Globus pallidus (tissue), 1 donor: ENCODE measurements around the gene DUS2.

Experiments used
- DNase-seq: peaks from one replicate; pipeline ENCODE4 v3.0.0-alpha.2; 2015; ENCODE audit warnings: low spot score

The DUS2 gene

DNA sequence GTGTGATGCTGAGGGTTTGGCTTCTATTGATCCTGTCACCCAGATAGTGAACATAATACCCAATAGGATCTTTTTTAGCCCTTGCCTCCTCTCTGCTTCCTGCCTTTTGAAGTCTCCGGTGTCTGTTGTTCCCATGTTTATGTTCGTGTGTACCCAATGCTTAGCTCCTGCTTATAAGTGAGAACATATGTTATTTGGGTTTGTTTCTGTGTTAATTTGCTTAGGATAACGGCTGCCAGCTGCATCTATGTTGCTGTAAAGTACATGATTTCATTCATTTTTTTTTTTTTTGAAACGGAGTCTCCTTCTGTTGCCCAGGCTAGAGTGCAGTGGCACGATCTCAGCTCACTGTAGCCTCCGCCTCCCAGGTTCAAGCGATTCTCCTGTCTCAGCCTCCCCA lies 23.0 kb downstream of the DUS2 start:
- no peak for DNase-seq

- no peak for DNase-seq
Observed at GRCh38 chr16:68047987-68048386, 24.9 kb downstream of the DUS2 start.

DNA sequence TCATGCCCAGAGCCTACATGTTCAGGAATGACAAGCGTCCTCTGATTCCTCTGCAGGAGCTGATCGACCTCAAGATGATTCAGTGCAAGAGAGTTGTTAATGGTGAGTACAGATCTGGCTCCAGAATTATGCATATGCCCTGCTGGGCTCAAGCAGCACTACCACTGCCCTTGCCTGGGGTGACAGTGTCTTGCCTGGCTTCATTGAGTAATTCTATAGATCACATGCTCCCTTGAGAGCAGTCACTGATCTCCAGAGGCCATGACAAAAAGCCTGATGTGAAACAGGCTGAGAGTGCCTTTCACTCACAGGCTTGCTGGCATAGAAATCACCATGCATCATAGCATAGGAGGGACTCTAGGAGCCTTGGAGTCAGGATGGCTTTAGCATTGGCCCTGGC lies 26.4 kb downstream of the DUS2 start:
- DNase-seq, result no peak

- DNase-seq, result no peak
Observed at GRCh38 chr16:68055395-68055794, 32.3 kb downstream of the DUS2 start.

- DNase-seq, result no peak
Observed at GRCh38 chr16:68059804-68060203, 36.7 kb downstream of the DUS2 start.

GRCh38 chr16:68061396-68061795 lies 38.3 kb downstream of the DUS2 start:
- no peak for DNase-seq

GRCh38 chr16:68062910-68063393 lies 39.9 kb downstream of the DUS2 start:
- DNase-seq, result no peak

- DNase-seq, result peak; percentile 61
Observed at GRCh38 chr16:68064791-68065365, 41.8 kb downstream of the DUS2 start.

DNA sequence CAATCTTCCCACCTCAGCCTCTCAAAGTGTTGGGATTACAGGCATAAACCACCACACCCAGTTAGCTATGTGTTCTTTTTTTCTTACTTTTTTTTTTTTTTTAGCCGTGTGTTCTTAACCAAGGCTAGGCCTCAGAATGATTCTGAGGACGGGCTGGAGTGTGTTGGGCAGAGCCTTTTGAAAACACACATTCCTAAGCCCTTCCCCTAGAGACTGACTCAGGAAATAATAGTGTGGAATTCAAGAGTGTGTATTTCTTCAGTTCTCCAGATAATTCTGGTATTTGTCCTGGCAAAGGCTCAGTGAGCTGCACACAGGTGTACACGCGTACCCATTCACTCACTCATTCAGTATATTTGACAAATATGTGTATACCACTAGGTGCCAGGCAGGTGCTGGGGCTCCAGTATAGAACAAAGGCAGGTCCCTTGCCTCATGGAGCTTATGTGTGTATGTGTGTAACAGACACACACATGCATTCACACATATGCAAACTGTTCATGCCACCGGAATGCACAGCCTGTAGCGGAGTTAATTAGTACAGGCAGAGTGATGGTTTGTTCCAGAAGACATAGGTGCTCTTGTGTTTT lies 42.7 kb downstream of the DUS2 start:
- DNase-seq, result no peak

DNA sequence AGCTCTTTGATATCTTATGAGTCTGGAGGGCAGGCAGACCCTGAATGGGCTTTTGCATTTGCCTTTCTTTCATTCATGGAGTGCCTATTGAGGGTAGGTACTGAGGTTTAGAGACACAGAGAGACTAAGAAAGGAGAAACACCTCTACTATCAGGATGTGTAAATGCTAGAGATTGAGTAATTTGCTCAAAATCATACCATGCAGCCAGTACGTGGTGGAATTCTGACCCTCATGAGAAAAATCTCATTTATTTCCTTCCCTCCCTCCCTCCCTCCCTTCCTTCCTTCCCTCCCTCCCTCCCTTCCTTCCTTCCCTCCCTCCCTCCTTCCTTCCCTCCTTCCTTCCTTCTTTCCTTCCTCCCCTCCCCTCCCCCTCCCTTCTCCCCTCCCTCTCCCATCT lies 43.7 kb downstream of the DUS2 start:
- DNase-seq, result no peak

- DNase-seq, result no peak
Observed at GRCh38 chr16:68068926-68069325, 45.8 kb downstream of the DUS2 start.

GRCh38 chr16:68069511-68070248 lies 46.6 kb downstream of the DUS2 start:
- no peak for DNase-seq

- DNase-seq, result no peak
Observed at GRCh38 chr16:68070249-68070730, 47.2 kb downstream of the DUS2 start.

- no peak for DNase-seq
Observed at GRCh38 chr16:68070806-68071517, 47.9 kb downstream of the DUS2 start.

DNA sequence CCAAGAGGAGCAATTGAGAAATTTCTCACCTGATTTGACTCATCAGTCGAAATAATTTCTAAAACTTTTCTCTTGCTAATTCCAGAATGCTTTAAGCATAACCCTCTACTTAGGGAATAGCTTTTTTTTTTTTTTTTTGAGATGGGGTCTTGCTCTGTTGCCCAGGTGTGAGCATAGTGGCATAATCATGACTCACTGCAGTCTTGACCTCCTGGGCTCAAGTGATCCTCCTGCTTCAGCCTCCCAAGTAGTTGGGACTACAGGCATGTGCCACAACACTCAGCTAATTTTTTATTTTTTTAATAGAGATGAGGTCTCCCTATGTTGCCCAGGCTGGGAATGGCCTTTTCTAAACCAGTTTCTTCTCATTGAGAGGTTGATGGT lies 48.4 kb downstream of the DUS2 start:
- DNase-seq, result no peak

DNA sequence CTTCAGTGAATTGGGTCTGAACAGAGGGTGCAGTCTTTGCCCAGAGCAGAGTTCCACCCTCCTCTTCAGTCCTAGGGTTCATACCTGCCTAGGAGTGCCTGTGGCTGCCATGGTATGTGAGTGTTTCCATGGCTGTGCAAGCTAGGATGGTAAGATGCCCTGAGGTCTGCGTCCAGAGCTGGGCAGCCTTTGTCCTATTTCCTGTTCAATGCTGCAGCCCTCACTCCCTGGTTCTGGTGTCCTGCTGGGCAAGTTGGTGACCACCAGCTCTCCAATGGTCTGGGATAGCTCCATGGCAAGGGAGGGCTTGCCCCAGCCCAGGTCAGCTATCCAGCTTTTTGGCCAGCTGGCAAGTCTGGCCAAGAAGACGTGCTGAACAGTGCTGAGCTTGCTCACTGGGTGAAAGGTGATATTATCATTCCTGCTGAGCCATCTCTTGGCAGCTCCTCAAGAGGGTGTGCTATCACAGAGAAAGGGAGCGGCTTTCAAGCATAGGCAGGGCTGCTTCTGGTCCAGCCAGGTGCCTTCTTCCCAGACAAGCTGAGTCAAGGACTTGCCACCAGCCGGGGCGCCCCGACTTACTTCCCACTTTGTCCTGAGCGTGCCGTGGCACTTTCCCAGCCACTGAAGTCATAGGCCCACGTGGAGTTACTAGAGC lies 49.1 kb downstream of the DUS2 start:
- no peak for DNase-seq

GRCh38 chr16:68073902-68074760 lies 51.0 kb downstream of the DUS2 start:
- no peak for DNase-seq

DNA sequence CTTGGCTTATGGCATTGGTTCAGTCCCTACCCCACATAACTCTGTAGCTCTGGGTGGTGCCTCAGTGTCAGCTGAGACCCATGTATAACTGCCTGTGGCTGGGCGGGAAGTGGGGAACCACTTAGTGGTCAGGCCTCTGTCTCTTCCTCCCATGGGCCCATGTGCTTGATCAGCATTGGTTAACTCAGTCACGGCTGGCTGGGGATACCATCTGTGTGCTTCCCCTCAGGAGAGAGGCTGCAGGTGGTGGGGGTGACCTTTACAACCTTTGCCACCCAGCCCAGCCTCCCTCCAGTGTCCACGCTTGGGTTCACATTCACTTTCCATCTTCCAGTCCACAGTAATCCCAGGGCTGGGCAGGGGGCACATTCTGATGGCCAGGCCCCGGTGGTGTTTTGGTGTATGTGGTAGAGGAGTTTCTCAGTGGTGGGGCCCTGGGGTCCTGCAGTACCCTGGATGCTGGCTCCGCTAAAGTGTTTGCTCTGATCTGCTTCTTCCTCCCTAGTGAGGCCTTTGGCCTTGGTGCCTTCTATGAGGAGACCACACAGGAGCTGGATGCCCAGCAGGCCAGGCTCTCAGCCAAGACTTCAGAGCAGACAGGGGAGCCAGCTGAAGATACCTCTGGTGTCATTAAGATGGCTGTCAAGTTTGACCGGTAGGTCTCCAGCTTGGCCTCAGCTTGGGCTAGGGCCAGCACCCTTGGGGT lies 51.9 kb downstream of the DUS2 start:
- no peak for DNase-seq

DNA sequence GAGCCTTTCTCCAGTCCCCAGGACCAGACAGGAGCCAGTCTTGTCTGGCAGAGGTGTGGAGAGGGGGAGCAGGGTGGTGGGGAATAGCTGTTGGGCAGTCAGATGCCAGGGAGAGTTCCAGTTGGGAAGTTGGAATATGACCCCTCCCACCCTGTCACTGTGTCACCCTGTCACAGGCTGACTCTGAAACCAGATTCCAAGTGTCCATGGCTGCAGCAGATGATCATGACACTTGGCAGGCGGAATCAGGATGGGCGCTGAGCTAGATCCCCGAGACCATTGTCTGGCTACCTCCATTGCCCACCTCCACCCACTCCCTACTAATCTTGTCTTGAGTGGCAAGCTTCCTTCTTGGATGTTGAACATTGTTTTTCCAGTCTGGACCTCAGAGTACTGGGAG lies 52.9 kb downstream of the DUS2 start:
- DNase-seq, result no peak

- DNase-seq, result no peak
Observed at GRCh38 chr16:68076560-68076959, 53.5 kb downstream of the DUS2 start.
